Ishikawa (cell line): Measurements from ENCODE around the gene COA5.

ENCODE experiments used
- CEBPB ChIP-seq: IDR thresholded peaks from 2 replicates; pipeline ENCODE4 v1.6.1; 2012
- CREB1 ChIP-seq: IDR thresholded peaks from 2 replicates; pipeline ENCODE4 v1.6.1; 2012; ENCODE audit warnings: low read depth
- EGR1 ChIP-seq: IDR thresholded peaks from 2 replicates; pipeline ENCODE4 v1.6.1; 2012
- EP300 ChIP-seq: IDR thresholded peaks from 2 replicates; pipeline ENCODE4 v1.6.1; 2012; ENCODE audit warnings: borderline replicate concordance
- MAX ChIP-seq: IDR thresholded peaks from 2 replicates; pipeline ENCODE4 v1.6.1; 2012
- NFIC ChIP-seq: IDR thresholded peaks from 2 replicates; pipeline ENCODE4 v1.6.1; 2012
- RAD21 ChIP-seq: IDR thresholded peaks from 2 replicates; pipeline ENCODE4 v1.6.1; 2012; ENCODE audit warnings: low read depth
- REST ChIP-seq: IDR thresholded peaks from 2 replicates; pipeline ENCODE4 v1.6.1; 2012; ENCODE audit warnings: low read depth, mild to moderate bottlenecking
- TAF1 ChIP-seq: IDR thresholded peaks from 2 replicates; pipeline ENCODE4 v1.6.1; 2012; ENCODE audit warnings: low read depth, mild to moderate bottlenecking
- TCF12 ChIP-seq: IDR thresholded peaks from 2 replicates; pipeline ENCODE4 v1.6.1; 2012; ENCODE audit warnings: low read depth
- TEAD4 ChIP-seq: IDR thresholded peaks from 2 replicates; pipeline ENCODE4 v1.6.1; 2012
- USF1 ChIP-seq: IDR thresholded peaks from 2 replicates; pipeline ENCODE4 v1.6.1; 2012
- YY1 ChIP-seq: IDR thresholded peaks from 2 replicates; pipeline ENCODE4 v1.6.1; 2012; ENCODE audit warnings: low read depth
- ZBTB7A ChIP-seq: IDR thresholded peaks from 2 replicates; pipeline ENCODE4 v1.6.1; 2012; ENCODE audit warnings: low read depth

- no peak for TF ChIP-seq USF1
- no peak for TF ChIP-seq MAX
- TF ChIP-seq TAF1, result no peak
- TF ChIP-seq TCF12, result no peak
- TF ChIP-seq CEBPB, result no peak
- TF ChIP-seq EP300, result no peak
- TF ChIP-seq RAD21, result no peak
- no peak for TF ChIP-seq TEAD4
- no peak for TF ChIP-seq REST
- TF ChIP-seq YY1, result no peak
- TF ChIP-seq CREB1, result no peak
- TF ChIP-seq EGR1, result no peak
- TF ChIP-seq NFIC, result no peak
- TF ChIP-seq ZBTB7A, result no peak
Observed at GRCh38 chr2:98588880-98589431, 19.4 kb downstream of the COA5 start.
